Keratinocyte (primary cell): Measurements from ENCODE around the gene CFAP410.

Source experiments
- EZH2 ChIP-seq: IDR thresholded peaks from one replicate; pipeline ENCODE4 v1.6.1; 2012; ENCODE audit warnings: inconsistent platforms, mild to moderate bottlenecking, low read length, moderate library complexity
- TF ChIP-seq, protein P1 (sequence below), 3 experiments: IDR thresholded peaks in 1 of 3; conservative IDR thresholded peaks in 1 of 3; optimal IDR thresholded peaks in 1 of 3; 2 replicates in 2 of 3; 3 replicates in 1 of 3; pipeline versions ENCODE3 to v1.5.1; 2011; ENCODE audit warnings: low read length in 3 of 3, mild to moderate bottlenecking in 3 of 3, moderate library complexity in 2 of 3, control low read depth in 1 of 3, inconsistent platforms in 1 of 3; ENCODE audit not compliant: insufficient read depth in 2 of 3; ENCODE audit errors: extremely low read depth in 1 of 3

DNA sequence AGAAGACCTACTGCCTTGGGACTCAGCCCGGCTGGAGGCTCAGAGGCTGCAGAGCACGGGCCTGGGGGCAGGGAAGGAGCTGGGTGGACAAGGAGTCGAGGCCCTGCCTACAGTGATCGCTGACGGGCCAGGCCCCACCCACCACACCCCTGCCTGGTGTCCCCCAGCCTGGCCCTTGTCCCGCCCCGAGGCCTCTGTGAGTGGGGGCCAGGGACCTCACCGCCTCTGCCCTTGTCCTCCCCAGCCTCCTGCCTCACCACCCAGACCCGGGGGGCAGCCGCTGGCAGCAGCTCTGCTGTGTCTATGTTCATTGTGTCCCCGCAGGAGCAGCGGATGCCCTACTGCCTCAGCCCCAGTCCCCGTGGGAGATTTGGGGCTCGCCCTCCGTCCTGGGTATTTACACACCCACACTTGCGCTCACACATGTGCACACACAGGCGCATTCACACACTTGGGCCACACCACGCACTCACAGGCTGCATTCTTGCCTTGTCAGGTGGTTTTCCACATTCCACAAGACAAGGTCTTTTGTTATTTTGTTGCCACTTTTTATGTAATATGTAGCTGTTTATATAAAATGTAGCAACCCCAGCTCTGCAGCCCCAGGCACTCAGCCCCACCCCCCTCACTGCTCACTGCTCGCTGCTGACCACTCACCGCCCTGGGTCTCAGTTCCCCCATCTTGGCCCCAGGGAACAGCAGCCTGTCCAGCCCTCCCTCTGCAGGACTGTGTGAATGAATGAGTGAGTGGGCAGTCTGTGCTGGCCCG lies 32.1 kb downstream of the CFAP410 start:
- no peak for TF ChIP-seq EZH2
- TF ChIP-seq, protein P1, sequence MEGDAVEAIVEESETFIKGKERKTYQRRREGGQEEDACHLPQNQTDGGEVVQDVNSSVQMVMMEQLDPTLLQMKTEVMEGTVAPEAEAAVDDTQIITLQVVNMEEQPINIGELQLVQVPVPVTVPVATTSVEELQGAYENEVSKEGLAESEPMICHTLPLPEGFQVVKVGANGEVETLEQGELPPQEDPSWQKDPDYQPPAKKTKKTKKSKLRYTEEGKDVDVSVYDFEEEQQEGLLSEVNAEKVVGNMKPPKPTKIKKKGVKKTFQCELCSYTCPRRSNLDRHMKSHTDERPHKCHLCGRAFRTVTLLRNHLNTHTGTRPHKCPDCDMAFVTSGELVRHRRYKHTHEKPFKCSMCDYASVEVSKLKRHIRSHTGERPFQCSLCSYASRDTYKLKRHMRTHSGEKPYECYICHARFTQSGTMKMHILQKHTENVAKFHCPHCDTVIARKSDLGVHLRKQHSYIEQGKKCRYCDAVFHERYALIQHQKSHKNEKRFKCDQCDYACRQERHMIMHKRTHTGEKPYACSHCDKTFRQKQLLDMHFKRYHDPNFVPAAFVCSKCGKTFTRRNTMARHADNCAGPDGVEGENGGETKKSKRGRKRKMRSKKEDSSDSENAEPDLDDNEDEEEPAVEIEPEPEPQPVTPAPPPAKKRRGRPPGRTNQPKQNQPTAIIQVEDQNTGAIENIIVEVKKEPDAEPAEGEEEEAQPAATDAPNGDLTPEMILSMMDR (optimal IDR thresholded peaks at IDR 0.05 in 1 of 3, IDR thresholded peaks at IDR 0.05 in 1 of 3, conservative IDR thresholded peaks at IDR 0.05 in 1 of 3; ENCODE audit: extremely low read depth in 1 of 3, insufficient read depth in 2 of 3, low read length in 3 of 3): no peak
